ENCODE data around the gene TMEM9. TPM values are rescaled to one million over a fixed set of nuclear protein-coding genes. Genes with fewer than 3 reads are reported as not detected.

Gene TMEM9
- total RNA-seq, 4 donors from 2014 or later: 11.9 to 38.8 (median 13.0) TPM

DNA sequence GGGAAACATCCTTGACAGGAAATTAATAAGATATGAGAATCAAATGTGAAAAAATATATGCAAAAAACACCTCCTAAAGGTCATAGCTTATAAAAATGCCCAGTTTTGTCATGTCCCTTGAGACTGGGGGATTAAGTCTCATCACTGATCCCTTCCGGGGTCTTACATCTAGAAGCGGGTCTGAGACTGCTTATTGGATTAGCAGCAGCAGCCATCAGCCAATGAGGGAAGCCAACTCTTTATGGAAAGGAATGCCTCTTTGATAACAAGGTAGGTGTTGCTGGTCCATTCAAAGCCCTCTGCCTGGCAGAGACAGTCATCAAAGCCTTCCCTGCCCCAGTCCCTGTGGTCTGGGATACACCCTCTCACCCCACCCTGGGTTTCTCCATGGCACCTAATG is 38.2 kb downstream of the TMEM9 start:
- Histone ChIP-seq H3K4me3 (no peak overlapping the region), H3K36me3 (no peaks in the 10 kb centered on the region), H3K4me1 (peaks cover 24 to 31% of the 10 kb centered on the region in 2 donors), H3K9me3 (no peaks in the 10 kb centered on the region), H3K27ac (no peak overlapping the region), H3K27me3 (no peaks in the 10 kb centered on the region)
- DNase-seq (no peak), ATAC-seq (no peak)
- in situ Hi-C loops (cut with MboI; ENCODE audit: low sequenced_read_pairs in 4 of 4) (loop anchor here in 2 of 4 donors (5.0 kb wide), 1 partner anchor 34 kb away; no protein-coding TSS in a partner anchor), intact Hi-C loops (cut with DNase I; ENCODE audit: low total_unique reads) (no loop called here)
- TF ChIP-seq, protein P1, sequence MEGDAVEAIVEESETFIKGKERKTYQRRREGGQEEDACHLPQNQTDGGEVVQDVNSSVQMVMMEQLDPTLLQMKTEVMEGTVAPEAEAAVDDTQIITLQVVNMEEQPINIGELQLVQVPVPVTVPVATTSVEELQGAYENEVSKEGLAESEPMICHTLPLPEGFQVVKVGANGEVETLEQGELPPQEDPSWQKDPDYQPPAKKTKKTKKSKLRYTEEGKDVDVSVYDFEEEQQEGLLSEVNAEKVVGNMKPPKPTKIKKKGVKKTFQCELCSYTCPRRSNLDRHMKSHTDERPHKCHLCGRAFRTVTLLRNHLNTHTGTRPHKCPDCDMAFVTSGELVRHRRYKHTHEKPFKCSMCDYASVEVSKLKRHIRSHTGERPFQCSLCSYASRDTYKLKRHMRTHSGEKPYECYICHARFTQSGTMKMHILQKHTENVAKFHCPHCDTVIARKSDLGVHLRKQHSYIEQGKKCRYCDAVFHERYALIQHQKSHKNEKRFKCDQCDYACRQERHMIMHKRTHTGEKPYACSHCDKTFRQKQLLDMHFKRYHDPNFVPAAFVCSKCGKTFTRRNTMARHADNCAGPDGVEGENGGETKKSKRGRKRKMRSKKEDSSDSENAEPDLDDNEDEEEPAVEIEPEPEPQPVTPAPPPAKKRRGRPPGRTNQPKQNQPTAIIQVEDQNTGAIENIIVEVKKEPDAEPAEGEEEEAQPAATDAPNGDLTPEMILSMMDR (IDR thresholded peaks at IDR 0.05 in 4 of 5, conservative IDR thresholded peaks at IDR 0.05 in 1 of 5): no peak
- no peak for TF ChIP-seq POLR2A (IDR thresholded peaks at IDR 0.05)

DNA sequence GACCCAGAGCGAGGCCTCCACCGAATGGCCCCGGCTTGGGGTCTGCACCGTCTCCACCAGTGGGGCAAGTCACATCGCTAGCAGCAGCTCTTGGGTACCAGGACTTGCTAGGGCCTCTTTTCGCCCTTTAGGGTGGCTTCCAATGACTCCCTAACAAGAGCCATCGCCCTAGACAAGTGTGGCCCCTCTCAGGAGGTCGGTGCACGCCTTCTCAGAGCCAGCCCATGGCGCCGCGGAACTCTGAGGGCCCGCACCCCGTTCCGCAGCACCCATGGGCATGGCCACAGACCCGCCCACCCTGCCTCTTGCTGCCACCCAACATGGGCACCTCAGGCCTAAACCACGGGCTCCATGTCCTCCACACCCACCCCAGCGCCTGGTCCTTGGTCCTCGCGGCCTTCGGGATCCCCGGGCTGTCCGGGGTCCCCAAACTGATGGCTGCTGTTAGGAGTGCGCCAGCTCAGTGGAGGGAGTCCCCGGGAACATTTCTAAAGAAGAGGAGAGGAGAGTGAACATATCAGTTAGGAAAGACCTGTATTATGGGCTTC is 38.8 kb downstream of the TMEM9 start:
- no peak for DNase-seq
- ATAC-seq: no peak
- H3K4me1 ChIP-seq: peaks cover 30 to 37% of the 10 kb centered on the region in 2 donors
- intact Hi-C loops (cut with DNase I; ENCODE audit: low total_unique reads) (no loop called here), in situ Hi-C loops (cut with MboI; ENCODE audit: low sequenced_read_pairs in 4 of 4) (loop anchor here in 2 of 4 donors (5.0 kb wide), 1 partner anchor 33 kb away; no protein-coding TSS in a partner anchor)
- H3K9me3 ChIP-seq: no peaks in the 10 kb centered on the region
- no peaks in the 10 kb centered on the region for H3K27me3 ChIP-seq
- no peaks in the 10 kb centered on the region for H3K36me3 ChIP-seq
- TF ChIP-seq, protein P1 (IDR thresholded peaks at IDR 0.05 in 4 of 5, conservative IDR thresholded peaks at IDR 0.05 in 1 of 5): no peak
- no peak for TF ChIP-seq POLR2A (IDR thresholded peaks at IDR 0.05)
- H3K27ac ChIP-seq: peak overlapping the region in 1 of 4 donors; percentile 94
- peak overlapping the region in 2 of 4 donors; percentile 65 to 69 for H3K4me3 ChIP-seq

DNA sequence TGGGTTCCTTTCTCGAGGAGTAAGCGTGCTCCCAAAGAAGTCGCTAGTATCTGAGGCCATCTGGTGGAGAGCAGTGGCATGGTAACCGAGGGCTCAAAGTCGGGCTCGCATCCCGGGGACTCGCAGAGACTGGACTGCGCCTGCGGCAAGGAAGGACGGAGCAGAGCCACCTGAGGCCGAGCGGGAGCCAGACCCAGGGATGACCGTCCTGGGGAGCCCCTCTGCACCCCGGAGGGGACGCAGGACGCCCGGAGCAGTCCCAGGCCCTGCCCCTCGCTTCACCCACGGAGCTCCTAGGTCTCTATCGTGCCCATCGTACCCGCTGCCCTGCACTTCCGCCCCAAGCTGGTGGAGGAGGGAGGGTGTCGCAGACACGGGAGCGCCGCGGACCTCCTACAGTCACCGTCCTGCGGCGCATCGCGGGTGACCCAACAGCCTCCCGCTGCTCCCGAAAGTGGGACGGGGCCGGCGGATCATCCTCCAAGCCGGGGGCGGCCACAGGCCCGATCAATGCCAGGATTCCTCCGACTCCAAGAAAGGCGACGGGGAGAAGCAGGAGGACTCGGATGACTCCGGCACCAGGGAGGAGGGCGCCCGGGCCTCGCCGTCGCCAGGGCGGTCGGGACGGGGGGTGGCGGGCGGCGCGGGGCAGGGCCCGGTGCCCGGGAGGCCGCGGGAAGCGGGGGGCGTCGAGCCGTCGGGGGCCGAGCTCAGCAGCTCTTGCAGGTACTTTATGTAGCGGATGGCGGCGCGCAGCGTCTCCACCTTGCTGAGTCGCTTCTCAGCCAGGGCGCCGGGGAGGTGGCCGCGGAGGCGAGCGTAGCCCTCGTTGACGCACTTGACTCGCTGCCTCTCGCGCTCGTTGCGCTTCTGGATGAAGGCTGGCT is 39.8 kb downstream of the TMEM9 start:
- DNase-seq: peak; percentile 85 to 94
- in situ Hi-C loops (cut with MboI; ENCODE audit: low sequenced_read_pairs in 4 of 4) (loop anchor here in 2 of 4 donors (5.0 kb wide), 1 partner anchor 32 kb away; no protein-coding TSS in a partner anchor), intact Hi-C loops (cut with DNase I; ENCODE audit: low total_unique reads) (loop anchor here (1.0 to 5.0 kb wide), 4 partner anchors 28 to 142 kb away; no protein-coding TSS in a partner anchor)
- TF ChIP-seq POLR2A (IDR thresholded peaks at IDR 0.05): peak; percentile 12 to 58
- TF ChIP-seq, protein P1 (IDR thresholded peaks at IDR 0.05 in 4 of 5, conservative IDR thresholded peaks at IDR 0.05 in 1 of 5): peak; percentile 86 to 97 (median 93)
- Histone ChIP-seq H3K9me3 (no peaks in the 10 kb centered on the region), H3K27me3 (no peaks in the 10 kb centered on the region), H3K27ac (peak overlapping the region; percentile 89 to 98 (median 96)), H3K4me3 (peak overlapping the region; percentile 59 to 84 (median 67)), H3K4me1 (peaks cover 38 to 47% of the 10 kb centered on the region in 2 donors), H3K36me3 (no peaks in the 10 kb centered on the region)
- peak; percentile 85 to 92 for ATAC-seq

DNA sequence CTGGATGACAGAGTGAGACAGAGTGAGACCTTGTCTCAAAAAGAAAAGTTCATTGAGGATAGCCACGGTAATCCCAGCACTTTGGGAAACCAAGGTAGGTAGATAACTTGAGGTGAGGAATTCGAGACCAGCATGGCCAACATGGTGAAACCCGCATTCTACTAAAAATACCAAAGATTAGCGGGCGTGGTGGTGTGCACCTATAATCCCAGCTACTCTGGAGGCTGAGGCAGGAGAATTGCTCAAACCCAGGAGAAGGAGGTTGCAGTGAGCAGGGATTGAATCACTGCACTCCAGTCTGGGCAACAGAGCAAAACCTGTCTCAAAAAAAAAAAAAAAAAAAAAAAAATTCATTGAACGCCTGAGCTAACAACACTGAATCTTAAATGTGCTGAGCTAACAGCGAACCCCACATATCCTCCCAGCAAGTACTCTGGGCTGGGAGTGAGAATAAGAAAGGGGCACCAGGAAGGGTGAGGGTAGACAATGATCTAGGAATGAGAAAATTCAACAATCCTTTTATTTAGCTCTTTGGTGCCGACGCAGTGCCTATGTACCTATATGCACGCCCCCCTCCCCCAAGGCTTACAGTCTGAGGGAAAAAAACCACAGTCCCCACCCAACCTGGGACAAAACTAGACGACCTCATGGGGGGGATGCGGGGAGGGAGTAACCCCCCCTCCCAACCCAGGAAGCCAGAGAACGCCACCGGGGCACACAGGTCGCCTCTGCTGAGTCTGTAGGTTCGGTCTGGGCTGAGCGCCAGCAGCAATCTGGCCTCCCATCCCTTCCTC is 40.6 kb downstream of the TMEM9 start:
- ATAC-seq: peak in 1 of 2 donors; percentile 0
- in situ Hi-C loops (cut with MboI; ENCODE audit: low sequenced_read_pairs in 4 of 4): no loop called here
- intact Hi-C loops (cut with DNase I; ENCODE audit: low total_unique reads): loop anchor here (1.0 to 5.0 kb wide), 4 partner anchors 27 to 141 kb away; no protein-coding TSS in a partner anchor
- Histone ChIP-seq H3K4me1 (peaks cover 46 to 55% of the 10 kb centered on the region in 2 donors), H3K27ac (peak overlapping the region; percentile 89 to 98 (median 96)), H3K36me3 (no peaks in the 10 kb centered on the region), H3K27me3 (no peaks in the 10 kb centered on the region), H3K4me3 (peak overlapping the region; percentile 59 to 84 (median 67)), H3K9me3 (no peaks in the 10 kb centered on the region)
- DNase-seq: no peak
- TF ChIP-seq, protein P1 (IDR thresholded peaks at IDR 0.05 in 4 of 5, conservative IDR thresholded peaks at IDR 0.05 in 1 of 5): no peak
- TF ChIP-seq POLR2A (IDR thresholded peaks at IDR 0.05): no peak
